ENCODE measurements around the gene ENO3.
"Not testable (repeated sequence)": the region's sequence is repeated elsewhere in the genome, so short reads cannot be mapped to it uniquely, and the experiment has no call there.

ENO3 gene

DNA sequence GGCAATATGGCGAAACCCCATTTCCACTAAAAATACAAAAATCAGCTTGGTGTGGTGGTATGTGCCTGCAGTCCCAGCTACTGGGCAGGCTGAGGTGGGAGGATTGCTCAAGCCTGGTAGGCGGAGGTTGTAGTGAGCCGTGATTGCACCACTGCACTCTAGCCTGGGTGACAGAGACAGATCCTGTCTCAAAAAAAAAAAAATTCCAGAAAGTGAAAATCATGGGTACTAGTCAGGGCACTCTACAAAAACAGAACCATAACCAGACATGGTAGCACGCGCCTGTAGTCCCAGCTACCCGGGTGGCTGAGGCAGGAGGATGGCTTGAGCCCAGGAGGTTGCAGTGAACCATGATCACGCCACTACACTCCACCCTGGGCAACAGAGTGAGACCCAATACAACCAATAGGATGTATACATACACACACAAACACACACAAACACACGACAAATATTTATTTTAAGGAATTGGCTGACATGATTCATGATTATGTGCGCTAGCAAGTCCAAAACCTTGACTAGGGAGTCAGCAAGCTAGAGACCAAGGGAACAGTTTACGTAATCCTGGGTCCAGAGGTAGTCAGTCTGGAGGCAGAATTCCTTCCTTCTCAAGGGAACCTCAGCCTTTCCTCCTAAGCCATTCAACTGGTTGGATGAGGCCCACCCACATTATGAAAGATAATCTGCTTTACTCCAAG lies 30.4 kb upstream of the ENO3 start:
- H3K9me2 ChIP-seq (replicated peaks; ENCODE audit: low read depth, low read length): no peaks in the 10 kb centered on the region
- H3K9ac ChIP-seq (ENCODE audit: low read depth, low read length, poor library complexity, severe bottlenecking): no peak overlapping the region
- no peaks in the 10 kb centered on the region for H4K20me1 ChIP-seq (ENCODE audit: insufficient read depth, low read length, poor library complexity, severe bottlenecking)
- H3F3A ChIP-seq (ENCODE audit: low read depth): no peaks in the 10 kb centered on the region
- no peaks in the 10 kb centered on the region for H3K27me3 ChIP-seq (ENCODE audit: insufficient read depth, low read length, poor library complexity, severe bottlenecking)
- H3K4me3 ChIP-seq (ENCODE audit: low read length, poor library complexity, severe bottlenecking): no peak overlapping the region
- no peaks in the 10 kb centered on the region for H3K36me3 ChIP-seq (ENCODE audit: insufficient read depth, low read length)
- H3K9me3 ChIP-seq (ENCODE audit: insufficient read depth, low read depth, low read length): no peaks in the 10 kb centered on the region
- no peaks in the 10 kb centered on the region for H3K4me1 ChIP-seq (ENCODE audit: insufficient read depth, low read length, poor library complexity, severe bottlenecking)
- H3K4me2 ChIP-seq (ENCODE audit: low read depth, low read length, poor library complexity, severe bottlenecking): no peak overlapping the region
- no peak overlapping the region for H2AFZ ChIP-seq (ENCODE audit: low read length)
- H3K79me2 ChIP-seq (ENCODE audit: insufficient read depth, low read length): no peaks in the 10 kb centered on the region
- TF ChIP-seq, protein P1, sequence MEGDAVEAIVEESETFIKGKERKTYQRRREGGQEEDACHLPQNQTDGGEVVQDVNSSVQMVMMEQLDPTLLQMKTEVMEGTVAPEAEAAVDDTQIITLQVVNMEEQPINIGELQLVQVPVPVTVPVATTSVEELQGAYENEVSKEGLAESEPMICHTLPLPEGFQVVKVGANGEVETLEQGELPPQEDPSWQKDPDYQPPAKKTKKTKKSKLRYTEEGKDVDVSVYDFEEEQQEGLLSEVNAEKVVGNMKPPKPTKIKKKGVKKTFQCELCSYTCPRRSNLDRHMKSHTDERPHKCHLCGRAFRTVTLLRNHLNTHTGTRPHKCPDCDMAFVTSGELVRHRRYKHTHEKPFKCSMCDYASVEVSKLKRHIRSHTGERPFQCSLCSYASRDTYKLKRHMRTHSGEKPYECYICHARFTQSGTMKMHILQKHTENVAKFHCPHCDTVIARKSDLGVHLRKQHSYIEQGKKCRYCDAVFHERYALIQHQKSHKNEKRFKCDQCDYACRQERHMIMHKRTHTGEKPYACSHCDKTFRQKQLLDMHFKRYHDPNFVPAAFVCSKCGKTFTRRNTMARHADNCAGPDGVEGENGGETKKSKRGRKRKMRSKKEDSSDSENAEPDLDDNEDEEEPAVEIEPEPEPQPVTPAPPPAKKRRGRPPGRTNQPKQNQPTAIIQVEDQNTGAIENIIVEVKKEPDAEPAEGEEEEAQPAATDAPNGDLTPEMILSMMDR (conservative IDR thresholded peaks at IDR 0.05; ENCODE audit: low read length): no peak
- TF ChIP-seq EZH2phosphoT487 (IDR thresholded peaks at IDR 0.05; ENCODE audit: borderline replicate concordance): no peak

DNA sequence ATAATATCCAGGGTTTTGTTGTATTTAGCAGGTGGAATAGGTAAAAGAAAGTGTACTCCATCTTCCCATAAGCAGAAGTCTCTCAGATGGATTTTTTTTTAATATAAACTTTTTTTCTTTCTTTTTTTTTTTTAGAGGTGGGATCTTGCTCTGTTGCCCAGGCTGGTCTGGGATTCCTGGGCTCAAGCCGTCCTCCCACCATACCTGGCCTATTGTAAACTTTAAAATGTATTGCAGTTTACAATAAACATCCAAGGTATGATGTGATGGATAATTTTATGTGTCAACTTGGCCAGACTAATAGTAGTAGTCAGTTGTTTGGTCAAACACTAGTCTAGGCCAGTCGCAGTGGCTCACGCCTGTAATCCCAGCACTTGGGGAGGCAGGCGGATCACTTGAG lies 29.6 kb upstream of the ENO3 start:
- no peak overlapping the region for H3K4me3 ChIP-seq (ENCODE audit: low read length, poor library complexity, severe bottlenecking)
- H3F3A ChIP-seq (ENCODE audit: low read depth): no peaks in the 10 kb centered on the region
- H3K9me3 ChIP-seq (ENCODE audit: insufficient read depth, low read depth, low read length): no peaks in the 10 kb centered on the region
- no peak overlapping the region for H3K4me2 ChIP-seq (ENCODE audit: low read depth, low read length, poor library complexity, severe bottlenecking)
- no peak overlapping the region for H3K9ac ChIP-seq (ENCODE audit: low read depth, low read length, poor library complexity, severe bottlenecking)
- H3K36me3 ChIP-seq (ENCODE audit: insufficient read depth, low read length): no peaks in the 10 kb centered on the region
- H3K79me2 ChIP-seq (ENCODE audit: insufficient read depth, low read length): no peaks in the 10 kb centered on the region
- H3K4me1 ChIP-seq (ENCODE audit: insufficient read depth, low read length, poor library complexity, severe bottlenecking): no peaks in the 10 kb centered on the region
- no peaks in the 10 kb centered on the region for H4K20me1 ChIP-seq (ENCODE audit: insufficient read depth, low read length, poor library complexity, severe bottlenecking)
- no peaks in the 10 kb centered on the region for H3K27me3 ChIP-seq (ENCODE audit: insufficient read depth, low read length, poor library complexity, severe bottlenecking)
- TF ChIP-seq, protein P1 (conservative IDR thresholded peaks at IDR 0.05; ENCODE audit: low read length): no peak
- TF ChIP-seq EZH2phosphoT487 (IDR thresholded peaks at IDR 0.05; ENCODE audit: borderline replicate concordance): no peak
- no peak overlapping the region for H2AFZ ChIP-seq (ENCODE audit: low read length)
- no peaks in the 10 kb centered on the region for H3K9me2 ChIP-seq (replicated peaks; ENCODE audit: low read depth, low read length)

DNA sequence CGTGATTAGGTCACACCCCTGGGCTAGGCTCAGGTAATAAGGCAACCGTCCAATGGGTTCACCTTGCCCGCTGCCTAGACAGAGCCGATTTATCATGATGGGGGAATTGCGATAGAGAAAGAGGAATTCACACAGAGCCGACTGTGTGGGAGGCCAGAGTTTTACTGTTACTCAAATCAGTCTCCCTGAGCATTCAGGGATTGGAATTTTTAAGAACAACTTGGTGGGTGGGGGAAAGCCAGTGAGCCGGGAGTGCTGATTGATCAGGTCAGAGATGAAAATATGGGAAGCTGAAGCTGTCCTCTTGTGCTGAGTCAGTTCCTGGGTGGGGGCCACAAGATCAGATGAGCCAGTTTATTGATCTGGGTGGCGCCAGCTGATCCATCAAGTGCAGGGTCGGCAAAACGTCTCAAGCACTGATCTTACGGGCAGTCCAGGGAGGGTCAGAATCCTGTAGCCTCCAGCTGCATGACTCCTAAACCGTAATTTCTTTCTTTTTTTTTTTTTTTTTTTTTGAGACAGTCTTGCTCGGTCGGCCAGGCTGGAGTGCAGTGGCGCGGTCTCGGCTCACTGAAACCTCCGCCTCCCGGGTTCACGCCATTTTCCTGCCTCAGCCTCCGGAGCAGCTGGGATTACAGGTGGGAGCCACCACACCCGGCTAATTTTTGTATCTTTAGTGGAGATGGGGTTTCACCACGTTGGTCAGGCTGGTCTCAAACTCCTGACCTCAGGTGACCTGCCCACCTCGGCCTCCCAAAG lies 24.2 kb upstream of the ENO3 start:
- not testable (repeated sequence) for H3K9me2 ChIP-seq (replicated peaks; ENCODE audit: low read depth, low read length); H2AFZ ChIP-seq (ENCODE audit: low read length); H3K9me3 ChIP-seq (ENCODE audit: insufficient read depth, low read depth, low read length); H3K79me2 ChIP-seq (ENCODE audit: insufficient read depth, low read length); H3K27me3 ChIP-seq (ENCODE audit: insufficient read depth, low read length, poor library complexity, severe bottlenecking); H3K9ac ChIP-seq (ENCODE audit: low read depth, low read length, poor library complexity, severe bottlenecking); H3F3A ChIP-seq (ENCODE audit: low read depth); H3K36me3 ChIP-seq (ENCODE audit: insufficient read depth, low read length); H3K4me2 ChIP-seq (ENCODE audit: low read depth, low read length, poor library complexity, severe bottlenecking); H3K4me3 ChIP-seq (ENCODE audit: low read length, poor library complexity, severe bottlenecking); H4K20me1 ChIP-seq (ENCODE audit: insufficient read depth, low read length, poor library complexity, severe bottlenecking); H3K4me1 ChIP-seq (ENCODE audit: insufficient read depth, low read length, poor library complexity, severe bottlenecking)
